ENCODE results near the gene CHTOP.

- TF ChIP-seq EZH2phosphoT487 (IDR thresholded peaks at IDR 0.05; ENCODE audit: insufficient read depth, low read depth) (no peak), EZH2 (IDR thresholded peaks at IDR 0.05; ENCODE audit: insufficient read depth, poor library complexity, severe bottlenecking) (no peak)
Observed at GRCh38 chr1:153608089-153608682, 25.7 kb upstream of the CHTOP start.

All from GM23248 (cell line).